Retinal pigment epithelial cell (primary cell): Measurements from ENCODE around the gene C1S.

Experiments used
- DNase-seq: peaks from one replicate; pipeline ENCODE4 v3.0.0-alpha.2; 2010; ENCODE audit warnings: low read depth
- H3K4me3 ChIP-seq: 2 replicates; pipeline ENCODE4 v1.5.1; 2011; ENCODE audit warnings: mild to moderate bottlenecking, low read length, control low read depth, moderate library complexity
- TF ChIP-seq, protein P1 (sequence below): conservative IDR thresholded peaks from 2 replicates; pipeline ENCODE4 v1.5.1; 2011; ENCODE audit warnings: low read depth, low read length, control low read depth, inconsistent platforms

Gene C1S

DNA sequence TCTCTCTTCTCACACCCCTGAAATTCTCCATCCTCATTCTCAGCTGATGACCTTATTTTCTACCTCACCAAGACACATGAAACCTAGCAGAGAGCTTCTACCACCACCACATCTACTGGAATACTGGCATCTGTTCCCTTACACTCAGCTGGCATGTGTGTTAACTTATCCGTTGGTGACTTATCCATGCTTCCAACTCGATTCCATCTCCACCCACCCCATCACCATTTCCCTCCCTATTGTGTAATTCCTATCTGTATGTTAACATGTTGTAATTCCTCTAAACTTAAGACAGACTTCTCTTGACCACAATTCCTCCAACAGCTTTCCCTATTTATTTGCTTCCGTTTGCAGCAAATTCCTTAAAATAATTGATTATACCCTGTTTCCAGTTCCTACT lies 15.4 kb downstream of the C1S start:
- no peak for DNase-seq
- H3K4me3 ChIP-seq = no peak overlapping the region
- TF ChIP-seq, protein P1, sequence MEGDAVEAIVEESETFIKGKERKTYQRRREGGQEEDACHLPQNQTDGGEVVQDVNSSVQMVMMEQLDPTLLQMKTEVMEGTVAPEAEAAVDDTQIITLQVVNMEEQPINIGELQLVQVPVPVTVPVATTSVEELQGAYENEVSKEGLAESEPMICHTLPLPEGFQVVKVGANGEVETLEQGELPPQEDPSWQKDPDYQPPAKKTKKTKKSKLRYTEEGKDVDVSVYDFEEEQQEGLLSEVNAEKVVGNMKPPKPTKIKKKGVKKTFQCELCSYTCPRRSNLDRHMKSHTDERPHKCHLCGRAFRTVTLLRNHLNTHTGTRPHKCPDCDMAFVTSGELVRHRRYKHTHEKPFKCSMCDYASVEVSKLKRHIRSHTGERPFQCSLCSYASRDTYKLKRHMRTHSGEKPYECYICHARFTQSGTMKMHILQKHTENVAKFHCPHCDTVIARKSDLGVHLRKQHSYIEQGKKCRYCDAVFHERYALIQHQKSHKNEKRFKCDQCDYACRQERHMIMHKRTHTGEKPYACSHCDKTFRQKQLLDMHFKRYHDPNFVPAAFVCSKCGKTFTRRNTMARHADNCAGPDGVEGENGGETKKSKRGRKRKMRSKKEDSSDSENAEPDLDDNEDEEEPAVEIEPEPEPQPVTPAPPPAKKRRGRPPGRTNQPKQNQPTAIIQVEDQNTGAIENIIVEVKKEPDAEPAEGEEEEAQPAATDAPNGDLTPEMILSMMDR = no peak

DNA sequence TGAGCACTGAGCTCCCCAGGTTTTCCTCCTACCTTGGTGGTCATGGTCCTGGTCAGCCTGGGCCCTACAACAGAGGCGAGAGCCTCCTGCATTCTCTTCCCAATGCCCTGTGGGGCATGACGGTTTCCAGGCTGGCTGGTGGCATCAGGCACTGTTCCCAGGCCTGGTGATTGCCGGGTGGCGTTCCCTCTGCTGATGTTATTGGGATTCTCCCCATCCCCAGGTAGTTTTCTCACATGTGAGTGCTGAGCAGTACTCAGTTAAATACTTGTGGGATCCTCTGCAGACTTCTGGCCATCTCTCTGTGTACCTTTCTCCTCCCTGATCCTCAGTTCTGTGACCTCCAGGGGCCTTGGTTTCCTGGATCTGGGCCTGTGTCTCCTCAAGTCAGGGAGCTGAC lies 16.0 kb downstream of the C1S start:
- no peak overlapping the region for H3K4me3 ChIP-seq
- DNase-seq = no peak
- TF ChIP-seq, protein P1 = no peak

DNA sequence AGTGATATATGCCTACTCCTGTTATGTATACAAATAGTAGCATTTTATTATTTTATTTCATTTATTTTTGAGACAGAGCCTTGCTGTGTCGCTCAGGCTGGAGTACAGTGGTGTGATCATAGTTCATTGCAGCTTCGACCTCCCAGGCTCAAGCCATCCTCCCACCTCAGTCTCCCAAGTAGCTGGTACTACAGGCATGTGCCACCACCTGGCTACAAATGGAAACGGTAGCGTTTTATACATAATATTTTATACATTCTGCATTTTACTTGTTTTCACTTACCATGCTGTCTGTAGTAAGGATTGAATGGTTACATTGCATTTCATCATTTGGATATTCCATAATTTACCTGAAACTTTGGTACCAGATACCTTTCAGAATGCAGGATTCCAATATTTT lies 17.6 kb downstream of the C1S start:
- H3K4me3 ChIP-seq = no peak overlapping the region
- TF ChIP-seq, protein P1 = peak; percentile 2
- no peak for DNase-seq

DNA sequence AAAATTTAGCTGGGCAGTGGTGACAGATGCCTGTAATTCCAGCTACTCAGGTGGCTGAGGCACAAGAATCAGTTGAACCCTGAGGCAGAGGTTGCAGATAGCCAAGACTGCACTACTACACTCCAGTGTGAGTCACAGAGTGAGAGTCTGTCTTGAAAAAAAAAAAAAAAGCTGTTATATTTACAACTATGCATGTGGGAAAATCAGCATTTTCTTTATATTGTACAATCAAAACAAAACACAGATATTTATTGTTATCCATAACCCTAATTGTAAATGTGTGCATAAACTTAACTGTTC lies 19.3 kb downstream of the C1S start:
- H3K4me3 ChIP-seq = no peak overlapping the region
- TF ChIP-seq, protein P1 = no peak

DNA sequence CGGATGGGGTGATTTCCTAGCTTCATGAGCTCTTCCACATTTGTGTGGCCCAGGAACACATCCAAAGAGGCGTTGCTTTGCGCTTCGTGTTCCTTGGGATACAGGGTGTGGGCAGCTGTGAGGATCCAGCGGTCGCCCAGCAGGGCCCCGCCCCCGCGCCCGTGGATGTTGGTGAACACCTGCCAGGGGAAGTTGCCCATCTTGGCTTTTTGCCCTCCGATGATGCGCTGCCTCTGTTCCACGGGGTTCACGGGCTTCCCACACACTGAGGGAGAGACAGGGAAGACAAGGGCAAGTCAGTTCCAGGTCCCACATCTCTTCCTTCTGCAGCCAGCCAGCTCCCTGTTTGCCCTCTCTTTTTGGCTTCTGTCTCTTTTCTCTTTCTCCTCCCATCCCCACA lies 20.5 kb downstream of the C1S start:
- TF ChIP-seq, protein P1 = no peak
- no peak for DNase-seq
- no peak overlapping the region for H3K4me3 ChIP-seq

More for the DNA sequence above, 19.3 kb downstream of the C1S start:
- DNase-seq = no peak

DNA sequence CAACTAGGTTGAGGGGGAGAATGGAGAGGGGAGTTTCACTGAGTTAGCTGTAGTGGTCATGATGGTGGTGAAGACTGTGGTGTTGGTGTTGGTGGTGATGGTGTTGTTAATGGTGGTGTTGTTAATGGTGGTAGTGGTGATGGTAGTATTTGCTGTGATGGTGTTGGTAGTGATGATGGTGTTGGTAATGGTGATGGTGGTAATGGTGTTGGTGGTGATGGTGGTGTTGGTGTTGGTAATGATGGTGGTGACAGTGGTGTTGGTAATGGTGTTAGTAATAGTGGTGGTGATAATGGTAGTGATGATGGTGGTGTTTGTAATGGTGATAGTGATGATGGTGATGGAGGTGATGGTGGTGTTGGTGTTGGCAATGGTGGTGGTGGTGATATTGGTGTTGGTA lies 22.6 kb downstream of the C1S start:
- TF ChIP-seq, protein P1 = no peak
- H3K4me3 ChIP-seq = no peak overlapping the region
- no peak for DNase-seq

DNA sequence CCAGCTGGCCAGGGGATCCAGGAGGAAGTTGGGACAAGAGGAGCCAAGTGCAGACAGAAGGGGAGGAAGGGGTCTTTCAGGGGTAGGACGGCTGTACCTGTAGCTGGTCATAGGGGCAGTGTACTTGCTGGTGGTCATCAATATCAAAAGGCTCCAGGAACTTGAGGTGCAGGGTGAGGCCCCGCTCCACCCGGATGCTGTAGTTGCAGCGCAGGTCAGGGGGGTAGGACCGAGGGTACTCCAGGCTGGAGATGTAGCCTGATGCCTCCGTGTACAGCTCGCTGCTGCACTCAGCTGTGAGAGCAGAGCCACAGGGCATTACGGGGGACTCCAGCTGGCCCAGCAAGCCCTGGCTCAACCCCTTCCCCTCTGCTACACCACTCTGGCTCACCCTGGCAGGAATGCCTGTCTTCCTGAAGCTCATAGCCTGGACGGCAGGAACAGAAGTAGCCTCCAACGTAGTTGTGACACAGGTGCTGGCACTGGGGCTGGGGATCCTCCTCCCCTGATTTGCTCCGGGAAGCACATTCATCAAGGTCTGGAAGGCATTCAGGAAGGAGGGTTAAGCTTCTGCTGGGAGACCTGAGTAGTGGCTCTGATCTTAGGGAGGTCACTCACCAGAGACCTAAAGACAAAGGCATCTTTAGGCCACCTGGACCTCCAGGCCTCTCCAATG lies 28.8 kb downstream of the C1S start:
- no peak for DNase-seq
- no peak overlapping the region for H3K4me3 ChIP-seq
- TF ChIP-seq, protein P1 = no peak
